Smooth muscle cell (in vitro differentiated cells): Measurements from ENCODE around the gene BPIFA3. TPM values are rescaled to one million over a fixed set of nuclear protein-coding genes. Genes with fewer than 3 reads are reported as not detected.

Experiments
- DNase-seq: peaks from one replicate; lab custom pipeline; 2025; ENCODE audit not compliant: unreplicated experiment; lab: John Stamatoyannopoulos, UW
- H2AFZ ChIP-seq: fragments of 200-600 bp; sonication (generic); 2 replicates; pipeline ENCODE4 v1.6.0; 2016; ENCODE audit warnings: antibody characterized with exemption, low read depth, mild to moderate bottlenecking
- H3F3A ChIP-seq: fragments of 200-600 bp; sonication (generic); 2 replicates; pipeline ENCODE4 v1.6.0; 2017; ENCODE audit warnings: antibody characterized with exemption, low read depth
- H3K27ac ChIP-seq: fragments of 200-600 bp; sonication (generic); 2 replicates; pipeline ENCODE4 v1.5.1; 2016; ENCODE audit warnings: low read depth, mild to moderate bottlenecking
- H3K27me3 ChIP-seq: fragments of 200-600 bp; sonication (generic); 2 replicates; pipeline ENCODE4 v1.6.1; 2016; ENCODE audit warnings: low read depth, mild to moderate bottlenecking
- H3K36me3 ChIP-seq: fragments of 200-600 bp; sonication (generic); 2 replicates; pipeline ENCODE4 v1.5.1; 2016; ENCODE audit warnings: low read depth
- H3K4me1 ChIP-seq: fragments of 200-600 bp; sonication (generic); 2 replicates; pipeline ENCODE4 v1.5.1; 2016; ENCODE audit warnings: low read depth
- H3K4me2 ChIP-seq: fragments of 200-600 bp; sonication (generic); 2 replicates; pipeline ENCODE4 v1.6.0; 2016; ENCODE audit warnings: mild to moderate bottlenecking
- H3K4me3 ChIP-seq: fragments of 200-600 bp; sonication (generic); 2 replicates; pipeline ENCODE4 v1.5.1; 2016; ENCODE audit warnings: mild to moderate bottlenecking
- H3K79me2 ChIP-seq: fragments of 200-600 bp; sonication (generic); 2 replicates; pipeline ENCODE4 v1.6.0; 2016; ENCODE audit warnings: low read depth, mild to moderate bottlenecking
- H3K9ac ChIP-seq: fragments of 200-600 bp; sonication (generic); 2 replicates; pipeline ENCODE4 v1.6.0; 2016; ENCODE audit warnings: low read depth
- H3K9me3 ChIP-seq: fragments of 200-600 bp; sonication (generic); replicated peaks from 2 replicates; pipeline ENCODE4 v1.5.1; 2016; ENCODE audit warnings: low read depth
- H4K20me1 ChIP-seq: fragments of 200-600 bp; sonication (generic); 2 replicates; pipeline ENCODE4 v1.6.0; 2016; ENCODE audit warnings: low read depth
- WGBS: methylation state at CpG from one replicate; pipeline ENCODE4 v1.1.7; 2016; ENCODE audit warnings: low lambda C conversion rate; 5-methylcytosine and 5-hydroxymethylcytosine counted together
- polyA plus RNA-seq: library from polyadenylated mRNA; unstranded; fragments of >200 nt; fragmentation: Nextera tagmentation; extraction: Ambion mirVana; gene quantifications from 2 replicates; pipeline ENCODE4 v1.2.1, GENCODE V29; 2016
- total RNA-seq: library from RNA; depleted of rRNA; stranded (reverse); fragments of >200 nt; gene quantifications from 2 replicates; pipeline ENCODE4 v1.2.3, GENCODE V29; 2014
- TF ChIP-seq, protein P1 (sequence below): fragments of 200-600 bp; sonication (generic); IDR thresholded peaks from 2 replicates; pipeline ENCODE4 v1.5.1; 2017; ENCODE audit warnings: borderline replicate concordance, mild to moderate bottlenecking, antibody characterized with exemption; ENCODE audit not compliant: insufficient read depth, poor library complexity, severe bottlenecking

BPIFA3 gene
- total and polyA plus RNA-seq, 2 experiments from 2014 or later: not detected

DNA sequence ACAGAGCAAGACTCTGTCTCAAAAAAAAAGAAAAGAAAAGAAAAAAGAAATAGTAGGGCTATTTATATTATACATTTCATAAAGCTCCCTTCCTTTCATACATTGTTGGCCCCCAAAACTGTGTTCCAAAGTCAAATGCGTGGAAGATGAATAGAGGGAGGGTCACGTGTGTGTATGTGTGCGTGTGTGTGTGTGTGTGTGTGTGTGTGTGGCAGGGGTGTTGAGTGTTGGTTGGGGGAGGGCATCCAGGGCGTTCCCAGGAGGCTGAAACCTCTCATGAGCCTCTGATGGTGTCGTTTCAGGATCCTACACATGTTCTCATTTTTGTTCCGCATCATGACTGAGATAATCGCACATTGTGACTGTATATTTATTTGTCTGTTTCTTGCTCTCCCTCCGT lies 58.1 kb downstream of the BPIFA3 start:
- H3K4me1 ChIP-seq: no peaks in the 10 kb centered on the region
- no peaks in the 10 kb centered on the region for H3K79me2 ChIP-seq
- TF ChIP-seq, protein P1, sequence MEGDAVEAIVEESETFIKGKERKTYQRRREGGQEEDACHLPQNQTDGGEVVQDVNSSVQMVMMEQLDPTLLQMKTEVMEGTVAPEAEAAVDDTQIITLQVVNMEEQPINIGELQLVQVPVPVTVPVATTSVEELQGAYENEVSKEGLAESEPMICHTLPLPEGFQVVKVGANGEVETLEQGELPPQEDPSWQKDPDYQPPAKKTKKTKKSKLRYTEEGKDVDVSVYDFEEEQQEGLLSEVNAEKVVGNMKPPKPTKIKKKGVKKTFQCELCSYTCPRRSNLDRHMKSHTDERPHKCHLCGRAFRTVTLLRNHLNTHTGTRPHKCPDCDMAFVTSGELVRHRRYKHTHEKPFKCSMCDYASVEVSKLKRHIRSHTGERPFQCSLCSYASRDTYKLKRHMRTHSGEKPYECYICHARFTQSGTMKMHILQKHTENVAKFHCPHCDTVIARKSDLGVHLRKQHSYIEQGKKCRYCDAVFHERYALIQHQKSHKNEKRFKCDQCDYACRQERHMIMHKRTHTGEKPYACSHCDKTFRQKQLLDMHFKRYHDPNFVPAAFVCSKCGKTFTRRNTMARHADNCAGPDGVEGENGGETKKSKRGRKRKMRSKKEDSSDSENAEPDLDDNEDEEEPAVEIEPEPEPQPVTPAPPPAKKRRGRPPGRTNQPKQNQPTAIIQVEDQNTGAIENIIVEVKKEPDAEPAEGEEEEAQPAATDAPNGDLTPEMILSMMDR: no peak
- no peaks in the 10 kb centered on the region for H3K36me3 ChIP-seq
- no peaks in the 10 kb centered on the region for H4K20me1 ChIP-seq
- no peaks in the 10 kb centered on the region for H3F3A ChIP-seq
- H3K27ac ChIP-seq: no peak overlapping the region
- WGBS: 82% methylated on average over 8 of the region's 8 CpGs
- H3K4me2 ChIP-seq: no peak overlapping the region
- no peak for DNase-seq
- no peak overlapping the region for H3K9ac ChIP-seq
- H3K27me3 ChIP-seq: peaks cover 40% of the 10 kb centered on the region
- no peaks in the 10 kb centered on the region for H3K9me3 ChIP-seq
- no peak overlapping the region for H3K4me3 ChIP-seq
- no peak overlapping the region for H2AFZ ChIP-seq

DNA sequence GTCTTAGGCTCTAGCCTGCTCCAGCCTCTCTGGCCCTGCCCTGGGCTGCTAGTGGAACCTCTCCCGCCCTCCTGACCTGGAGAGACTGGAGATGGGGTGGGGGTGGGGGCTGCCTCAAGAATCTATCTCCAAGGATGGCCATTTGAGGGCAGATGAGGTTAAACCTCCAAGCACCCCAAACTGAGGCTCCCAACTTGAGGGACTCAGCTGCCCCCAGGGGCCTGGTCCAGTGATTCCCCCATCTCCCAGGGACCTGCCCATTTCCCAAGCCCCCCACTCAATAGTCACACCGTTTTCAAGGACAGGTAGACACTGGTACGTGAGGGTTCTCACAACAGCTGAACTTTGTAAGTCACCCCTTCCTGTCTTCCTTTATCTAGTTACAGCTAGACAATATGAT lies 58.7 kb downstream of the BPIFA3 start:
- H3K4me3 ChIP-seq: no peak overlapping the region
- TF ChIP-seq, protein P1: no peak
- H3K4me1 ChIP-seq: no peaks in the 10 kb centered on the region
- H3K27ac ChIP-seq: no peak overlapping the region
- H3K79me2 ChIP-seq: no peaks in the 10 kb centered on the region
- no peaks in the 10 kb centered on the region for H3F3A ChIP-seq
- DNase-seq: no peak
- WGBS: 78% methylated on average over 3 of the region's 3 CpGs
- peaks cover 40% of the 10 kb centered on the region for H3K27me3 ChIP-seq
- no peaks in the 10 kb centered on the region for H3K36me3 ChIP-seq
- no peak overlapping the region for H3K9ac ChIP-seq
- no peaks in the 10 kb centered on the region for H4K20me1 ChIP-seq
- no peak overlapping the region for H3K4me2 ChIP-seq
- no peaks in the 10 kb centered on the region for H3K9me3 ChIP-seq
- H2AFZ ChIP-seq: no peak overlapping the region

DNA sequence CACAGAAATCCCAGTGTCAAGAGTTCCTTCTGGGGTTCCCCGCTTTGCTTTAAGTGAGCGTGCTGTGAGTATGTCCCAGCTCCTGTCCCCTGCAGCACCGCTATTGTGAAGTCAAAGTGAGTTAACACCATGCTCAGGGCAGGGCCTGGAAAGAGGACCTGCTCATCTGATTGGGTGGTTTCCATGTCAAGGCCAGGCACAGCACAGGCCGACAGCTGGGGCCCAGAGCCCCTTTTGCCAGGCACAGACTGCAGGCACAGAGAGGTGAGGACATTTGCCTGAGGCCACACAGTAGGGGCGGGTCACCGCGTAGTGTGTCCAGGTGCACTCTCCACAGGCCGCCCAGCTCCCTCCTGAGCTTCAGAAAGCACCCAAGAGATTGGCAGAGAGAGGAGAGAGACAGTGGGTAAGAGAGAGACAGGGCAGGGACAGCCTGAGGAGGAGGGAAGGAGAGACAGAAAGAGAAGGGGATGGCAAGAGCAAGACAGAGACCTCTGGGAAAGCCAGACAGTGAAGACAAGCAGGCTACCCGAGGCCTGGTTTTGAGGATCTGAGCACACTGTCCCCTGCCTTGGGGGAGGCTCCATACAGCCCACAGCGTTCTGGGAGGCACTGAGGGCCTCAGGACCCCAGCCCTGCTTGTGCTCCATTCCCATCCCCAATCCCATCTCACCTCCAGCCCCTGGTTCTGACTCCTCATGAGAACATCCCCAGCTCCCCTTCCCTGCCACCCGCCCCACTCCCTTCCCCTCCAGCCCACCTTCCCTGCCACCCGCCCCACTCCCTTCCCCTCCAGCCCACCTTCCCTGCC lies 59.4 kb downstream of the BPIFA3 start:
- Histone ChIP-seq H2AFZ (no peak overlapping the region), H3K4me3 (no peak overlapping the region), H3K79me2 (no peaks in the 10 kb centered on the region), H3K27ac (no peak overlapping the region), H3K9ac (no peak overlapping the region), H3K4me2 (no peak overlapping the region), H3F3A (no peaks in the 10 kb centered on the region), H3K9me3 (no peaks in the 10 kb centered on the region), H3K36me3 (no peaks in the 10 kb centered on the region), H4K20me1 (no peaks in the 10 kb centered on the region), H3K27me3 (peaks cover 35% of the 10 kb centered on the region), H3K4me1 (no peaks in the 10 kb centered on the region)
- TF ChIP-seq, protein P1: no peak
- no peak for DNase-seq
- WGBS: 80% methylated on average over 10 of the region's 12 CpGs

Other genes with a start within 250 kb of the BPIFA3 start
- gene SUN5, start 212.9 kb upstream of the BPIFA3 start, total RNA-seq: not detected in 2 replicates
- not detected in 2 replicates for gene SUN5, start 212.9 kb upstream of the BPIFA3 start, polyA plus RNA-seq
- gene BPIFB2, start 209.6 kb upstream of the BPIFA3 start, total RNA-seq: not detected in 2 replicates
- gene BPIFB2, start 209.6 kb upstream of the BPIFA3 start, polyA plus RNA-seq: not detected in 2 replicates
- not detected in 2 replicates for gene BPIFB6, start 185.7 kb upstream of the BPIFA3 start, total RNA-seq
- not detected in 2 replicates for gene BPIFB6, start 185.7 kb upstream of the BPIFA3 start, polyA plus RNA-seq
- not detected in 2 replicates for gene BPIFB3, start 163.4 kb upstream of the BPIFA3 start, total RNA-seq
- not detected in 2 replicates for gene BPIFB3, start 163.4 kb upstream of the BPIFA3 start, polyA plus RNA-seq
- not detected in 2 replicates for gene BPIFB4, start 137.7 kb upstream of the BPIFA3 start, total RNA-seq
- not detected in 2 replicates for gene BPIFB4, start 137.7 kb upstream of the BPIFA3 start, polyA plus RNA-seq
- gene BPIFA2, start 49.2 kb upstream of the BPIFA3 start, total RNA-seq: not detected in 2 replicates
- gene BPIFA2, start 49.2 kb upstream of the BPIFA3 start, polyA plus RNA-seq: not detected in 2 replicates
- gene BPIFA1, start 18.6 kb downstream of the BPIFA3 start, total RNA-seq: not detected in 2 replicates
- not detected in 2 replicates for gene BPIFA1, start 18.6 kb downstream of the BPIFA3 start, polyA plus RNA-seq
- gene BPIFB1, start 65.9 kb downstream of the BPIFA3 start, total RNA-seq: not detected in 2 replicates
- gene BPIFB1, start 65.9 kb downstream of the BPIFA3 start, polyA plus RNA-seq: not detected in 2 replicates
- gene CDK5RAP1, start 184.2 kb downstream of the BPIFA3 start, total RNA-seq: 29.5 and 30.3 TPM in 2 replicates
- 54.7 and 65.9 TPM in 2 replicates for gene CDK5RAP1, start 184.2 kb downstream of the BPIFA3 start, polyA plus RNA-seq
- 39.2 and 49.5 TPM in 2 replicates for gene SNTA1, start 226.4 kb downstream of the BPIFA3 start, total RNA-seq
- gene SNTA1, start 226.4 kb downstream of the BPIFA3 start, polyA plus RNA-seq: 51.8 and 58.2 TPM in 2 replicates